Mesothelial cell of epicardium (in vitro differentiated cells): ENCODE measurements around the gene MATN1. TPM values are rescaled to one million over a fixed set of nuclear protein-coding genes. Genes with fewer than 3 reads are reported as not detected.
"Not testable (repeated sequence)": the region's sequence is repeated elsewhere in the genome, so short reads cannot be mapped to it uniquely, and the experiment has no call there.

Experiments used
- DNase-seq, 2 experiments: peaks; one replicate each; pipeline ENCODE4 v3.0.0; 2021; ENCODE audit warnings: low spot score in 2 of 2; ENCODE audit not compliant: unreplicated experiment in 2 of 2
- H3K27ac Mint-ChIP-seq: 2 replicates; pipeline ENCODE4 v1.8.0; 2021; ENCODE audit warnings: mixed read lengths
- H3K27me3 Mint-ChIP-seq: 2 replicates; pipeline ENCODE4 v1.8.0; 2021; ENCODE audit warnings: low read depth, mixed read lengths
- H3K36me3 Mint-ChIP-seq: 2 replicates; pipeline ENCODE4 v1.8.0; 2021; ENCODE audit warnings: mixed read lengths
- H3K4me1 Mint-ChIP-seq: 2 replicates; pipeline ENCODE4 v1.8.0; 2021; ENCODE audit warnings: mixed read lengths
- H3K4me3 Mint-ChIP-seq: 2 replicates; pipeline ENCODE4 v1.8.0; 2021; ENCODE audit warnings: mild to moderate bottlenecking, moderate library complexity, mixed read lengths
- H3K9me3 Mint-ChIP-seq: 2 replicates; pipeline ENCODE4 v1.8.0; 2021; ENCODE audit warnings: mixed read lengths
- CTCF ChIP-seq: fragments of 200-600 bp; sonication (generic); IDR thresholded peaks from one replicate; pipeline ENCODE4 v1.5.0; 2021; ENCODE audit warnings: antibody characterized with exemption; ENCODE audit not compliant: unreplicated experiment
- total RNA-seq: library from RNA; stranded (reverse); gene quantifications from 3 replicates; pipeline ENCODE4 v1.2.1, GENCODE V29; 2021

MATN1 gene, protein sequence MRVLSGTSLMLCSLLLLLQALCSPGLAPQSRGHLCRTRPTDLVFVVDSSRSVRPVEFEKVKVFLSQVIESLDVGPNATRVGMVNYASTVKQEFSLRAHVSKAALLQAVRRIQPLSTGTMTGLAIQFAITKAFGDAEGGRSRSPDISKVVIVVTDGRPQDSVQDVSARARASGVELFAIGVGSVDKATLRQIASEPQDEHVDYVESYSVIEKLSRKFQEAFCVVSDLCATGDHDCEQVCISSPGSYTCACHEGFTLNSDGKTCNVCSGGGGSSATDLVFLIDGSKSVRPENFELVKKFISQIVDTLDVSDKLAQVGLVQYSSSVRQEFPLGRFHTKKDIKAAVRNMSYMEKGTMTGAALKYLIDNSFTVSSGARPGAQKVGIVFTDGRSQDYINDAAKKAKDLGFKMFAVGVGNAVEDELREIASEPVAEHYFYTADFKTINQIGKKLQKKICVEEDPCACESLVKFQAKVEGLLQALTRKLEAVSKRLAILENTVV
- total RNA-seq: 4.0 to 5.6 TPM (median 4.9 TPM) in 3 replicates

DNA sequence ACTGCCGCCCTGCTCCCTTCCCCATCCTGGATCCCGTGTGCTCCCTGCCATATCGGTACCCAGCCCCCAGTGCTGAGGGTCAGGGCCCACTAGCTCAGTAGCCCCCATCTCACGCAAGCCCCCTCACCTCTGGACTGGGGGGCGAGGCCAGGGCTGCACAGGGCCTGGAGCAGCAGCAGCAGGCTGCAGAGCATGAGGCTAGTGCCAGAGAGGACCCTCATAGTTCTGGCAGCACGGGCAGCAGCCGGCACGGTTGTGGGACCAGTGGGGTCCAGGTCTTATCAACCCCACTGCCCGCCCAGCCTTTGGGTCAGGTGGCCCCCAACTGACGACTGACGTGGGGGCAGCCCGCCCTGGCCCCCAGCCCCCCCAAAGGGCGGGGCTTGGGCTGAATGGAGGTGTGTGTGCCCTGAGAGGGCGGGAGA, at the start of gene MATN1:
MATN1 (minus strand) TSS at position 255 of the 425 bp plus-strand sequence; CDS start at position 221, 34 bp downstream.
- no peak for DNase-seq
- no peaks in the 10 kb centered on the region for H3K27me3 Mint-ChIP-seq
- no peak for TF ChIP-seq CTCF
- no peak within 1 kb of the TSS for H3K27ac Mint-ChIP-seq
- H3K4me1 Mint-ChIP-seq: peaks cover 13% of the 10 kb centered on the region
- no peaks in the 10 kb centered on the region for H3K9me3 Mint-ChIP-seq
- H3K36me3 Mint-ChIP-seq: no peaks in the 10 kb centered on the region
- H3K4me3 Mint-ChIP-seq: no peak within 1 kb of the TSS

- no peak for DNase-seq
- no peaks in the 10 kb centered on the region for H3K4me1 Mint-ChIP-seq
- H3K27me3 Mint-ChIP-seq: no peaks in the 10 kb centered on the region
- no peak for TF ChIP-seq CTCF
- no peak overlapping the region for H3K4me3 Mint-ChIP-seq
- no peaks in the 10 kb centered on the region for H3K9me3 Mint-ChIP-seq
- H3K27ac Mint-ChIP-seq: no peak overlapping the region
- no peaks in the 10 kb centered on the region for H3K36me3 Mint-ChIP-seq
Observed at GRCh38 chr1:30771005-30771404, 47.6 kb upstream of the MATN1 start.

GRCh38 chr1:30770150-30770549, 46.8 kb upstream of the MATN1 start:
- Mint-ChIP-seq H3K9me3 (no peaks in the 10 kb centered on the region), H3K27ac (no peak overlapping the region), H3K27me3 (no peaks in the 10 kb centered on the region), H3K4me3 (no peak overlapping the region), H3K4me1 (no peaks in the 10 kb centered on the region), H3K36me3 (no peaks in the 10 kb centered on the region)
- TF ChIP-seq CTCF: no peak
- no peak for DNase-seq

DNA sequence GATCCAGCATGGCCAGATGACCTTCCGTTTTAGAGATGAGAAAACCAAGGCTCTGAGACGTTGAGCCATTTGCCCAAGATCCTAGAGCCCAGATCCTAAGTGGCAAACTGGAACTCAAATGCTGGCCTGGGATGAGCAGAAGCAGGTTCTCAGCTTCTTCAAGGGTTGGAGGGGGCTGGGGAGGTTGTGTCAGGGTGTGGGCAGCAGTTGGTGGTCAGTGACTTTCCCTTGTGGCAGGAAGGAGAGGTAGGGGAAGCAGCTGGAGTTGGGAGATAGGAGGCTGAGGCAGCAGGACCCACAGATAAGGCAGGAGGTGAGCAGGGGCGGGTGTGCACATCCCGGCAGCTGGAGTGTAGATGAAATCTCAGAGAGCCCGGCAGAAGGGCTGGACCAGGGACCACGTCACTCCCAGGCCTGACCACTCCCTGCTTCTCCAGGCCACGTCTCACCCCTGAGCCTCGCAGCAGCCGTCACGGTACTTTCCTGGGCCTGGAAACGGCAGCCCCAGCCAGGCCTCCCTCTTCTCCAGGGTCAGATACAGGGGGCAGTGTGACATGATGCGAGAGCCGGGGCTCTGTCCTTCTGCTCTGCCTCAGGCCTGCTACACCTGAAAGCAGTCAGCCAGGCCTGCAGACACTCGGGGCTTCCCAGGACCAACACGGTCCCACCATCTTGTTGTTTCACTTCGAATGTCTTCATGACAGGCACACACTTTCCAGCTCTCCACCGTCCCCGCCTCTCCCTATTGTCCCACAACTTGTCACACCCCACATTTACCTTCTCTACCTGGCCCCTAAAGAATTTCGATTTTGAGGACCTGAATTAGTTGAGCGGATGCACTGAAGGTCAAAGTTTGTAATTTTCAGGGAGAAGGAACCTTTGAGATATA, 45.7 kb upstream of the MATN1 start:
- Mint-ChIP-seq H3K9me3 (no peaks in the 10 kb centered on the region), H3K27me3 (no peaks in the 10 kb centered on the region), H3K4me3 (no peak overlapping the region), H3K36me3 (no peaks in the 10 kb centered on the region), H3K4me1 (no peaks in the 10 kb centered on the region), H3K27ac (no peak overlapping the region)
- TF ChIP-seq CTCF: no peak
- DNase-seq: no peak

- TF ChIP-seq CTCF: no peak
- DNase-seq: no peak
- no peaks in the 10 kb centered on the region for H3K36me3 Mint-ChIP-seq
- peaks cover 5% of the 10 kb centered on the region for H3K4me1 Mint-ChIP-seq
- H3K4me3 Mint-ChIP-seq: no peak overlapping the region
- no peaks in the 10 kb centered on the region for H3K27me3 Mint-ChIP-seq
- H3K9me3 Mint-ChIP-seq: no peaks in the 10 kb centered on the region
- H3K27ac Mint-ChIP-seq: no peak overlapping the region
Observed at GRCh38 chr1:30768159-30768829, 44.9 kb upstream of the MATN1 start.

- DNase-seq, H3K27ac Mint-ChIP-seq, H3K36me3 Mint-ChIP-seq, H3K27me3 Mint-ChIP-seq, H3K9me3 Mint-ChIP-seq, H3K4me3 Mint-ChIP-seq, H3K4me1 Mint-ChIP-seq: not testable (repeated sequence)
Observed at GRCh38 chr1:30766948-30767347, 43.6 kb upstream of the MATN1 start.
